Natural killer cell (primary cell): ENCODE results near the gene RFX1. TPM values are rescaled to one million over a fixed set of nuclear protein-coding genes. Genes with fewer than 3 reads are reported as not detected.

ENCODE experiments used
- ATAC-seq, 3 donors: fragments of 150-1000 bp in 2 of 3; fragments of 200-7000 bp in 1 of 3; cut with Tn5 transposase; 1 replicate in 1 of 3; 2 replicates in 2 of 3; pipeline ENCODE4 v1.10.0; 2021; ENCODE audit warnings: mild to moderate bottlenecking in 2 of 3, moderate library complexity in 2 of 3
- DNase-seq, 2 donors: peaks; one replicate each; pipeline versions ENCODE4 v3.0.0 to v3.0.0-alpha.2; 2013 to 2021; ENCODE audit warnings: mixed read lengths in 1 of 2
- H3K27ac ChIP-seq: one replicate; pipeline ENCODE4 v1.5.1; 2013; ENCODE audit warnings: mild to moderate bottlenecking, low read length
- H3K27me3 ChIP-seq: one replicate; pipeline ENCODE4 v1.6.1; 2013; ENCODE audit warnings: low read length; ENCODE audit not compliant: control insufficient read depth, insufficient read depth
- H3K36me3 ChIP-seq: one replicate; pipeline ENCODE4 v1.6.1; 2013; ENCODE audit warnings: low read length; ENCODE audit not compliant: control insufficient read depth, insufficient read depth
- H3K4me1 ChIP-seq: one replicate; pipeline ENCODE4 v1.6.1; 2013; ENCODE audit warnings: low read length; ENCODE audit not compliant: control insufficient read depth, insufficient read depth
- H3K4me3 ChIP-seq: one replicate; pipeline ENCODE4 v1.5.1; 2013; ENCODE audit warnings: low read length
- H3K9me3 ChIP-seq: one replicate; pipeline ENCODE4 v1.6.1; 2013; ENCODE audit warnings: low read length; ENCODE audit not compliant: control insufficient read depth, insufficient read depth
- H3K27ac Mint-ChIP-seq, 2 donors: one replicate each; pipeline ENCODE4 v1.8.0; 2022; ENCODE audit warnings: mild to moderate bottlenecking in 2 of 2, mixed read lengths in 2 of 2, moderate library complexity in 1 of 2
- H3K27me3 Mint-ChIP-seq, 2 donors: one replicate each; pipeline ENCODE4 v1.8.0; 2022; ENCODE audit warnings: low read depth in 2 of 2, mixed read lengths in 2 of 2
- H3K36me3 Mint-ChIP-seq: one replicate; pipeline ENCODE4 v1.8.0; 2022; ENCODE audit warnings: mixed read lengths
- H3K4me1 Mint-ChIP-seq, 2 donors: one replicate each; pipeline ENCODE4 v1.8.0; 2022; ENCODE audit warnings: mixed read lengths in 2 of 2
- H3K4me3 Mint-ChIP-seq: one replicate; pipeline ENCODE4 v1.8.0; 2022; ENCODE audit warnings: mild to moderate bottlenecking, moderate library complexity, mixed read lengths
- H3K9me3 Mint-ChIP-seq, 2 donors: one replicate each; pipeline ENCODE4 v1.8.0; 2022; ENCODE audit warnings: mixed read lengths in 2 of 2
- CTCF ChIP-seq: fragments of 200-600 bp; IDR thresholded peaks from one replicate; pipeline ENCODE4 v1.8.0; 2022; ENCODE audit warnings: antibody characterized with exemption
- WGBS: methylation state at CpG from one replicate; pipeline ENCODE4 v1.1.7; 2013; ENCODE audit warnings: missing lambda C conversion rate; ENCODE audit not compliant: insufficient coverage; 5-methylcytosine and 5-hydroxymethylcytosine counted together
- intact Hi-C: fragments of 100-400 bp; cut with micrococcal nuclease; formaldehyde crosslinking; loops from one replicate; pipeline ENCODE4 v1.14.2; 2022
- total RNA-seq, 4 donors: library from RNA; stranded (reverse); fragments of 120-200 nt in 1 of 4; gene quantifications; one replicate each; pipeline versions ENCODE4 v1.2.3 to v1.2.4, GENCODE V29; 2013 to 2022

RFX1 gene
- total RNA-seq, 3 donors from 2014 or later (not counting 1 experiment from before 2014, with no cell fraction given), result 26.0 to 31.8 (median 30.5) TPM

GRCh38 chr19:13917888-13918406, 88.2 kb downstream of the RFX1 start:
- H3K9me3 Mint-ChIP-seq, result no peaks in the 10 kb centered on the region
- H3K36me3 Mint-ChIP-seq, result no peaks in the 10 kb centered on the region
- intact Hi-C loops, result no loop called here
- no peaks in the 10 kb centered on the region for H3K4me1 ChIP-seq
- DNase-seq, result no peak
- no peaks in the 10 kb centered on the region for H3K4me1 Mint-ChIP-seq
- no peak for ATAC-seq
- H3K36me3 ChIP-seq, result peaks cover 49% of the 10 kb centered on the region
- no peak for TF ChIP-seq CTCF
- 94% methylated on average over 14 of the region's 14 CpGs for WGBS
- no peaks in the 10 kb centered on the region for H3K9me3 ChIP-seq
- no peak overlapping the region for H3K27ac Mint-ChIP-seq
- H3K27me3 Mint-ChIP-seq, result no peaks in the 10 kb centered on the region
- no peak overlapping the region for H3K4me3 Mint-ChIP-seq
- H3K4me3 ChIP-seq, result no peak overlapping the region
- no peaks in the 10 kb centered on the region for H3K27me3 ChIP-seq
- no peak overlapping the region for H3K27ac ChIP-seq

GRCh38 chr19:13914777-13915176, 91.3 kb downstream of the RFX1 start:
- intact Hi-C loops, result no loop called here
- Mint-ChIP-seq H3K9me3 (no peaks in the 10 kb centered on the region), H3K4me3 (no peak overlapping the region), H3K27me3 (no peaks in the 10 kb centered on the region), H3K36me3 (no peaks in the 10 kb centered on the region), H3K4me1 (no peaks in the 10 kb centered on the region), H3K27ac (no peak overlapping the region)
- no peaks in the 10 kb centered on the region for H3K9me3 ChIP-seq
- 94% methylated on average over 3 of the region's 3 CpGs for WGBS
- peaks cover 36% of the 10 kb centered on the region for H3K36me3 ChIP-seq
- H3K27me3 ChIP-seq, result no peaks in the 10 kb centered on the region
- H3K4me3 ChIP-seq, result no peak overlapping the region
- DNase-seq (no peak), ATAC-seq (no peak)
- H3K27ac ChIP-seq, result no peak overlapping the region
- no peaks in the 10 kb centered on the region for H3K4me1 ChIP-seq
- no peak for TF ChIP-seq CTCF

- H3K27ac Mint-ChIP-seq, result no peak overlapping the region
Observed at GRCh38 chr19:13913352-13913751, 92.8 kb downstream of the RFX1 start.

More at GRCh38 chr19:13913352-13913751, 92.8 kb downstream of the RFX1 start:
- H3K27me3 ChIP-seq, result no peaks in the 10 kb centered on the region
- 99% methylated on average over 17 of the region's 17 CpGs for WGBS
- Mint-ChIP-seq H3K36me3 (no peaks in the 10 kb centered on the region), H3K27me3 (no peaks in the 10 kb centered on the region), H3K4me1 (no peaks in the 10 kb centered on the region), H3K9me3 (no peaks in the 10 kb centered on the region), H3K4me3 (no peak overlapping the region)
- TF ChIP-seq CTCF, result no peak
- no peaks in the 10 kb centered on the region for H3K4me1 ChIP-seq
- no peak for ATAC-seq
- no peaks in the 10 kb centered on the region for H3K9me3 ChIP-seq
- no peak overlapping the region for H3K27ac ChIP-seq
- H3K36me3 ChIP-seq, result peaks cover 27% of the 10 kb centered on the region
- intact Hi-C loops, result no loop called here
- no peak for DNase-seq
- no peak overlapping the region for H3K4me3 ChIP-seq

Other genes starting within 250 kb of the RFX1 start
- gene MRI1, start 241.8 kb downstream of the RFX1 start, total RNA-seq, result 10 to 100 TPM; 25.7 to 35.4 (median 26.7) TPM
- gene C19orf53, start 231.9 kb downstream of the RFX1 start, total RNA-seq, result 10 to 100 TPM; 52.2 to 56.6 (median 54.7) TPM
- gene ZSWIM4, start 210.9 kb downstream of the RFX1 start, total RNA-seq, result 1 to 10 TPM; 5.8 to 5.9 (median 5.9) TPM
- 1 to 10 TPM; 2.6 to 6.3 (median 3.0) TPM for gene NANOS3, start 129.2 kb downstream of the RFX1 start, total RNA-seq
- 1 to 10 TPM; 3.8 to 7.7 (median 4.0) TPM for gene BRME1, start 100.2 kb downstream of the RFX1 start, total RNA-seq
- gene CC2D1A, start 100.1 kb downstream of the RFX1 start, total RNA-seq, result 10 to 100 TPM; 42.8 to 49.3 (median 48.4) TPM
- under 1 TPM in 1 of 3 donors, not detected in 2; 0.61 TPM for gene PODNL1, start 67.9 kb downstream of the RFX1 start, total RNA-seq
- 100 to 1,000 TPM; 121 to 149 (median 124) TPM for gene DCAF15, start 53.8 kb downstream of the RFX1 start, total RNA-seq
- gene RLN3, start 21.8 kb upstream of the RFX1 start, total RNA-seq, result not detected
- 10 to 100 TPM; 38.4 to 61.1 (median 58.0) TPM for gene IL27RA, start 25.4 kb upstream of the RFX1 start, total RNA-seq
- not detected for gene PALM3, start 55.8 kb upstream of the RFX1 start, total RNA-seq
- 1 to 10 TPM; 2.4 to 4.1 (median 2.4) TPM for gene MISP3, start 66.5 kb upstream of the RFX1 start, total RNA-seq
- gene C19orf67, start 79.5 kb upstream of the RFX1 start, total RNA-seq, result under 1 TPM in 2 of 3 donors, not detected in 1; 0.35 to 0.53 TPM
- 10 to 100 TPM; 30.8 to 33.0 (median 30.9) TPM for gene SAMD1, start 84.4 kb upstream of the RFX1 start, total RNA-seq
- gene PRKACA, start 111.4 kb upstream of the RFX1 start, total RNA-seq, result 10 to 100 TPM; 68.6 to 71.8 (median 69.3) TPM
- gene ASF1B, start 130.3 kb upstream of the RFX1 start, total RNA-seq, result 1 to 10 TPM; 4.5 to 5.5 (median 4.8) TPM
- gene ADGRL1, start 199.8 kb upstream of the RFX1 start, total RNA-seq, result 10 to 100 TPM; 47.3 to 54.3 (median 52.7) TPM